Measurements from ENCODE around the gene ATG7.
"Not testable (repeated sequence)": the region's sequence is repeated elsewhere in the genome, so short reads cannot be mapped to it uniquely, and the experiment has no call there.

ATG7 gene

GRCh38 chr3:11467875-11468274 lies 195.7 kb downstream of the ATG7 start:
- DNase-seq (ENCODE audit: low read depth): no peak

- no peak for DNase-seq (ENCODE audit: low read depth)
Measured at GRCh38 chr3:11470031-11470853, 198.0 kb downstream of the ATG7 start.

DNA sequence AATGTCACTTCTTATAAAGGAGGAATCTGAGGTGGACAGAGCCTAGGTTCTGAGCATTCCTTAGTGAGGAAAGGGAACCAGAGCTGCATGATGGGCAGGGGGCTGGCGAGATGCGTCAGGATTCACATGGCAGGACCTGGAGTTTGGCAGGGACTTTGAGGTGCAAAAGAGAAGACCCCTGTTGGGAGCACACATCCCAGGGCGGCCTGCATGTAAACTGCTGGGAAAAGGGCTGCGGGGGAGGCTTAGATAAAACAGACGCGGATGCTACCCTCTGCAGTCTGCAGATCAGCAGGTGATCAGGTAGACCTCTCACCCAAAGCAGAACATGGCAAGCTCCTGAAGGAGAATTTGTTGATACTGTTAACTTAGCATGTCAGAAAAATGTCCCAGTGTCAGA lies 203.1 kb downstream of the ATG7 start:
- DNase-seq (ENCODE audit: low read depth): no peak

GRCh38 chr3:11476735-11477144 lies 204.5 kb downstream of the ATG7 start:
- no peak for DNase-seq (ENCODE audit: low read depth)

DNA sequence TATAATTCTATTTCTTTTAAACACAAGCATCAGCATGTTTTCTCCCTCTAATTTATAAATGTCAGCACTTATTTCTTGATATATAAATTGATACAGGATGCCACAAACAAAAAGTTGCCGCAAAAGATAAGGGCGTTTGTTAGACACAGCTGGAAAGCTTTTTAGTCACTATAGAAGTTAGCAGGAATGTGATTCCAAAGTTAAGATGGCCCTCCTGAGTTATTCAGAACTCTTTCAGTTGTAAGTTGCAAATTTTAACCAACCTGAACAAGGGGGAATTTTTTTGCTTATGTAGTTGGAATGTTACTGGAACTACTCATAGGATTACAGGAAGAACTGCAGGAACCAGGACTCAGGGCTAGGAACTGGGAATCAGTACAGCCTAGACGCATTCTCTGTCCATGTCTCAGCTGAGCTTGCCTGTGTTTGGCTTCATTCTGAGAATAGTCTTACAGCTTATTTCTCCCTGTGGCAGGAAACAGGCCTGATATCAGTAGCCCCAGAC lies 205.3 kb downstream of the ATG7 start:
- no peak for DNase-seq (ENCODE audit: low read depth)

GRCh38 chr3:11478167-11478566 lies 206.0 kb downstream of the ATG7 start:
- no peak for DNase-seq (ENCODE audit: low read depth)

DNA sequence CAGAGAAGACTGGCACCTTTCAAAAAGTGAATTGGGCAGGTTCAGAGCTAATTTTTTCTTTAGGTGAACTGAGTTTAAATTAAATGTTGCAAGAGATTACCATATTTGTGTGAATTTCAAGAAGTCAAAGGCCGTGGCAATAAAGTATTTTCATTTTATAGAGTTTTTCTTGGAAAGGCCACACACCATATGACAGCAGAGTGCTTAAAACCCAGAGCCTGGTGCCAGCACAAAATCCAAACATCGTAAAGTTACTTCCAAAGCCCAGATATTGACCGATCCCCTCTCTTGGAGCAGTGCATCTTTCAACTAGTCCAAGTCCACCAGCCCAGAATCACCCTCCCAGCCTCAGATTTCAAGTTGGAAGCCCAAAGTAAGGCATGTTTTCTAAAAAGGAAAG lies 207.0 kb downstream of the ATG7 start:
- DNase-seq (ENCODE audit: low read depth): no peak

- no peak for DNase-seq (ENCODE audit: low read depth)
Measured at GRCh38 chr3:11480663-11481298, 208.6 kb downstream of the ATG7 start.

DNA sequence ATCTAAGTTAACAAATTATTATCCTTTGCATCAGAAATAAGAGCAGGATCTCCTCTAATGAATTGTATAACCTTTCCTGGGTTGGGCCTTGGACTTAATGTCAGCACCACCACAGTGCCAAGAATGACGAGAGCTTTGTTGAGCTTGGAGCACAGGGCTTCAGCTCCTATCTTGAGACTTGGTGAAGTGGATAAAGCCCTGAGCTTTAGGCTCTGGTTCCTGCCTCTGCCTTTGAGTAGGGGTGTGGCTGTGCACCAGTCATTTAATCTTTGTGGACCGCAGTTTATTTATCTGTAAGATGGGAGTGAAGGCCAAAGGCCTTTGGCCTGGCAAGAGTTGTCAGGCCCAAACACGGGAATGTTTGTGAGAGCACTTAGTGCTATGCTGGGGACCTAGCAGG lies 209.4 kb downstream of the ATG7 start:
- DNase-seq (ENCODE audit: low read depth): no peak

- no peak for DNase-seq (ENCODE audit: low read depth)
Measured at GRCh38 chr3:11482021-11482420, 209.8 kb downstream of the ATG7 start.

- not testable (repeated sequence) for DNase-seq (ENCODE audit: low read depth)
Measured at GRCh38 chr3:11488356-11488755, 216.2 kb downstream of the ATG7 start.

GRCh38 chr3:11494131-11494916 lies 222.1 kb downstream of the ATG7 start:
- no peak for DNase-seq (ENCODE audit: low read depth)

DNA sequence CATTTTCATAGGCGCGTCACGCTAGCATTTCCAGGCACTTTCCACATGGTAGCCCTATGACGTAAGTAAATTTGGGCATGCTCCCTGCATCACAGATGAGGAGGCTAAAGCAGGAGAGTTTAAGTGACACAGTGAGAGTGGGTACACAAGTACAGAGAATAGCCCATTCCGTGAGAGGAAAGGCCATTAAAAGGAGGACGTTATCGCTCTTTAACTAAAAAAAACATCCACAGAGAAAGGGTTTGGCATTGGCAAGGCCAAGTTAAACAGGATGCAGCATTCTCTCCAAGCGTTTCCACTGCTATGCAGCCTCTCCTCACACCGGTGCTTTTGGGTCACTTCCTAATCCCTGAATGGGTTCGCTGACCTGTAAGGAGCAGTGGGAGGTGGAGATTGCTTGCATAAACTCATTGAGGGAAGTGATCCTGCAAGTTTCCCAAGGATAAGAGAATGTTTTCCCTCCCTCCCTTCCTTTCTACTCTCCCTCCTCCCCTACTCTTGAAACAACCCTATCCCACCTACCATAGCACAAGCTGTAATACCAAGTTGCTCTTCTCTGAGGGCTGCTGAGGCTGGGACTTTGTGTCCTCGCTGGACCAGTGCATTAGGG lies 223.9 kb downstream of the ATG7 start:
- no peak for DNase-seq (ENCODE audit: low read depth)

DNA sequence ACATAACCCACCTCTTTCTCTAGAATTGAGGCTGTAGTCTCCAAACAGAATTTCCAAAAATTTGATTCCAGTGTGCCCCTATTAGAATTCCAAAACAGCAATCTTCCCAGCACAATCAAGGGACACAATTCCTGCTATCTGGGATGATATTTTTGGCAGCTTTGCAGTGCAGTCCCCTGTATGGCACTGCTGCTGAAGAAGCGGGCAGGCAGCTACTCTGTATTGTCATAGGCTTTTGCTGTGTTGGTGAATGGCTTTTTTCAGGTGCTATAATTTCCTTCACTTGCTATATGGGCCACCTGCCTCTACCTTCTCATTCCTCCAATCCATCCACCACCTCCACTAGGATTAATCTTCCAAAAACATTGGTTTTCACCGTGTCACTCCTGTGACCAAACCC lies 226.0 kb downstream of the ATG7 start:
- DNase-seq (ENCODE audit: low read depth): no peak

DNA sequence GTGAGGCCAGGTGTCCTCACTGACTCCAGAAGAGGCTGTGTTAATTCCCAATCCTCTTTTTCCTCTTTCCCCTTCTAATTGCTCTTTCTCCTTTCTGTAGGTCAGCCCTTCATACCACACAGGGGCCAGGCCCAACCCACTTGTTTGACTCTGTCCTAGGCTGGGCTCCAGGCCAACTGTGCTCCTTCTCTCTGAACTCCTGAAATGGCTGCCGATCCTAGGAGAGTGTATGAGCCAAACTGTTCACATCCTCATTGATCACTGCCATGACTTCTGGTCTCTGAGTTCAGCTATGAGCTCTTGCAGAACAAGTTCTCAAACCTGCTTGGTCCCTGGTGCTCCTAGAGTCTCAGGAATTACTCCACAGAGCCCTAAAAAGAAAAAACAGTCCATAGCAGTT lies 226.4 kb downstream of the ATG7 start:
- no peak for DNase-seq (ENCODE audit: low read depth)

- DNase-seq (ENCODE audit: low read depth): no peak
Measured at GRCh38 chr3:11499144-11499543, 226.9 kb downstream of the ATG7 start.

DNA sequence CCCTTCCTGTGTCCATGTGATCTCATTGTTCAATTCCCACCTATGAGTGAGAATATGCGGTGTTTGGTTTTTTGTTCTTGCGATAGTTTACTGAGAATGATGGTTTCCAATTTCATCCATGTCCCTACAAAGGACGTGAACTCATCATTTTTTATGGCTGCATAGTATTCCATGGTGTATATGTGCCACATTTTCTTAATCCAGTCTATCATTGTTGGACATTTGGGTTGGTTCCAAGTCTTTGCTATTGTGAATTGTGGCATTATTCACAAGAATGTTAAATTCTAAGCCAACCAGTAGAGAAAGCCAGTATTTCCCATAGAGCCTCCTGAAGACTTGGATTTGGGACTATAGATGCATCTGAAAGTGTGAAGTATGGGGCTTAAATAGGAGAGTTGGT lies 230.2 kb downstream of the ATG7 start:
- not testable (repeated sequence) for DNase-seq (ENCODE audit: low read depth)

DNA sequence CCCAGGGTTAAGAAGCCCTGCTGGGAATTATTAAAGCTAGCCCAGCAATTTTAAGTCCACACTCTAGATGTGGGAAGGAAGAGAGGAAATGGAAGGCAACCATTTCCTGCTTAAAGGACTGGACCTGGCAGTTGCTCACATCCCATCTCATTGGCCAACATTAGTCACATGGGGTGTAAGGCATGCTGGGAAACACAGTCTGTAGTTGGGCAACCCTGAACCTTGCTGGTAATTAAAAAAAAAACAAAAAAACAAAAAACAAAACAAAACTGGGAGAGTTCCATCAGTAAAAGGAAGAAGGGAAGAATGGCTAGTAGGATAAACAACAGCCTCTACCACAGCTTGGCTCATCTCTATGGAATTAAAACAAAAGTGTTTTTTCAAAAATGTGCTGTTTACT lies 235.5 kb downstream of the ATG7 start:
- DNase-seq (ENCODE audit: low read depth): no peak

- no peak for DNase-seq (ENCODE audit: low read depth)
Measured at GRCh38 chr3:11508346-11509172, 236.4 kb downstream of the ATG7 start.

DNA sequence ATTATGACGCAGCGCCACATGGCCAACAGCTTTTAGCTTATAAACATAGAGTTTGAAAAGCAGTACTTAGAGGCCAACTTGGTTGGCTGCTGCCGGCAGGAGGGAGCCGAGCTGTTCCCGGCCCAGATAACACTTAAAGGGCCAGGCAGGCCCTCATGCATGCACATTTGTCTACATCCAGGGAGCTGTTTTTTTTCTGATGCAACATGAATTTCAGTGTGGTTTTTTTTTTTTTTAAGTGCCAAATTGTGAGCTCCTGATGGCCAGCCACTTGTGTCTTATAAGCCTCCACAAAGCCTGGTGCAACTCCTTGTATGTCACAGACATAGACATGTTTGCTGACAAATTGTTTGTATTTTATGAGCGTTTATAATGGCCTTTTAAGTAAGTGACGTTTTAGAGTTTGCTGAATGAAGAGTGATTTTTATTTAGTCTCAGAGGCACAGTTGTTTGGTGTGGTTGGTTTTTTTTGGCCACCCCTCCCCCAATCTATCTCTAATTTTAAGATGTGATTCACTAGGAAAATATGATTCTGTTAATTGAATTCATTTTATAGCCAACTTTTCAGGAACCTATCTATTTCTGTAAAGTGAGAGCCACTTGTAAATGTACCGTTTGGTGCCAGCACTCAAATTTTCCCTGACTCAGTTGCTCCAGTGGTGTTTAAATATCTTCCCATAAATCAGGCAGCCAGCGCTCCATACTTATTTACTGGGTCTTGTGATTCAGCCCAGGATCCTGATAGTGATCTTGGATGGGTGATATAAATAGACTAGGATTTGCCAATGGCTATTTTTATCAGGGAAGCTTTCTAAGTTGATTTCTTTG lies 237.2 kb downstream of the ATG7 start:
- DNase-seq (ENCODE audit: low read depth): no peak

GRCh38 chr3:11510001-11510340 lies 237.8 kb downstream of the ATG7 start:
- DNase-seq (ENCODE audit: low read depth): no peak

Measured in stimulated activated CD8-positive, alpha-beta memory T cell treated with anti-CD3 and anti-CD28 coated beads, Interleukin-12 subunit alpha, Interleukin-12 subunit beta, amount 100 ng/mL, for 4 hours (primary cell).